ENCODE measurements around the gene TBC1D1. TPM values are rescaled to one million over a fixed set of nuclear protein-coding genes. Genes with fewer than 3 reads are reported as not detected.
"Not testable (repeated sequence)": the region's sequence is repeated elsewhere in the genome, so short reads cannot be mapped to it uniquely, and the experiment has no call there.

TBC1D1 gene
- total RNA-seq, 1 donor from 2014 or later, result 47.1 TPM

DNA sequence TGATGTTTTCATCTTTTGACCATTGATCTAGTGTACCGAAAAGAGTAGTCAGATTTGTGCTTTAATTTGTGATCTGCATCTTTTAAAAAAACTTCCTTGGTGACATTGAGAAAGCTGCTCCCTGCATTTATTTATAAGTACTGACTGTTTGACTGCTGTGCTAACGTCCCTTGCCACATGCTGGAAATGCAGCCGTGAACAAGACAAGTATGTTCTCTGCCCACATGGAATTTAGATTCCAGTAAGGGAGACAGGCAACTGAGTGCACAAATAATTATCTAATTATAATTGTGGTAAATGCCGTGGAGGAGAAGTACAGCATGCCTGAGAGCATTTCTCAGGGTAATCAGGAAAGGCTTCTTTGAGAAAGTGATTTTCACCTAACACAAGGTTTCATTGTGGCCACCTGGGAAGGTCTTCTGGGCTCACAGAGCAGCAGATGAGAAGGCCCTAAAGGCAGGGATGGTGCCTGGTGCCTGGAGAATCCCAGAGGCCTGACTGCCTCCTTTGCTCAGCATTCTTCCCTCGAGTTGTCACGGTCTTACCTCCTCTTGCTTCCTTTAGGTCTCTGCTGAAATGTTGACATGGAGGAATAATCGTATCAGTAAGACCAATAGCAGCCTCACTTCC lies 125.1 kb downstream of the TBC1D1 start:
- Histone ChIP-seq H3K4me3 (ENCODE audit: low read depth, low read length) (no peak overlapping the region), H3K27me3 (ENCODE audit: control insufficient read depth, insufficient read depth, low read length) (no peaks in the 10 kb centered on the region), H3K36me3 (ENCODE audit: control insufficient read depth, insufficient read depth, low read length) (peaks cover 1% of the 10 kb centered on the region)
- FAIRE-seq (no peak), DNase-seq (ENCODE audit: low read depth) (no peak)
- no peak for TF ChIP-seq CTCF (IDR thresholded peaks at IDR 0.05; ENCODE audit: insufficient read depth, low read length, severe bottlenecking)

DNA sequence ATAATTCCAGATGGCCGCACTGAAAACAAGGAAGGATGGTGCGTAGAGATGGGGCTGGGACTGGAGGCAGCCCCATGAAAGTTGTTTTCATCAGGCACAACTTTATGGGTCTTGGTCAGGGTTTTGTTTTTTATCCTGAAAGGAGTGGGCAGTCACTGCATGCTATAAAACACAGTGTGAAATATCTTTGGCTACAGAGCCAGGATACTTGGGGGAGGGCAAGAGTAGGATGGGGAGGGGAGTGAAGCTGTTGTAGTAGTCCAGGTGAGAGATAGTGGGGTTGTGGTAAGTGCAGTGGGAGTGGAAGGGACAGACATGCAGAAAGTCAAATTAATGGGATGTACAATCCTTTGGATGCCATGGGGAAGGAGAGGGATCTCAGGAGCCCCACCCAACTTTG lies 125.8 kb downstream of the TBC1D1 start:
- FAIRE-seq (no peak), DNase-seq (ENCODE audit: low read depth) (no peak)
- H3K27me3 ChIP-seq (ENCODE audit: control insufficient read depth, insufficient read depth, low read length), result no peaks in the 10 kb centered on the region
- no peak overlapping the region for H3K4me3 ChIP-seq (ENCODE audit: low read depth, low read length)
- no peak for TF ChIP-seq CTCF (IDR thresholded peaks at IDR 0.05; ENCODE audit: insufficient read depth, low read length, severe bottlenecking)
- H3K36me3 ChIP-seq (ENCODE audit: control insufficient read depth, insufficient read depth, low read length), result peaks cover 1% of the 10 kb centered on the region

GRCh38 chr4:38017609-38018008 lies 126.7 kb downstream of the TBC1D1 start:
- no peak overlapping the region for H3K4me3 ChIP-seq (ENCODE audit: low read depth, low read length)
- no peak for DNase-seq (ENCODE audit: low read depth)
- H3K27me3 ChIP-seq (ENCODE audit: control insufficient read depth, insufficient read depth, low read length), result no peaks in the 10 kb centered on the region
- H3K36me3 ChIP-seq (ENCODE audit: control insufficient read depth, insufficient read depth, low read length), result peaks cover 1% of the 10 kb centered on the region
- no peak for TF ChIP-seq CTCF (IDR thresholded peaks at IDR 0.05; ENCODE audit: insufficient read depth, low read length, severe bottlenecking)
- no peak for FAIRE-seq

GRCh38 chr4:38020386-38020785 lies 129.5 kb downstream of the TBC1D1 start:
- no peak for DNase-seq (ENCODE audit: low read depth)
- TF ChIP-seq CTCF (IDR thresholded peaks at IDR 0.05; ENCODE audit: insufficient read depth, low read length, severe bottlenecking), result no peak
- no peaks in the 10 kb centered on the region for H3K27me3 ChIP-seq (ENCODE audit: control insufficient read depth, insufficient read depth, low read length)
- H3K36me3 ChIP-seq (ENCODE audit: control insufficient read depth, insufficient read depth, low read length), result peaks cover 1% of the 10 kb centered on the region
- no peak for FAIRE-seq
- H3K4me3 ChIP-seq (ENCODE audit: low read depth, low read length), result no peak overlapping the region

DNA sequence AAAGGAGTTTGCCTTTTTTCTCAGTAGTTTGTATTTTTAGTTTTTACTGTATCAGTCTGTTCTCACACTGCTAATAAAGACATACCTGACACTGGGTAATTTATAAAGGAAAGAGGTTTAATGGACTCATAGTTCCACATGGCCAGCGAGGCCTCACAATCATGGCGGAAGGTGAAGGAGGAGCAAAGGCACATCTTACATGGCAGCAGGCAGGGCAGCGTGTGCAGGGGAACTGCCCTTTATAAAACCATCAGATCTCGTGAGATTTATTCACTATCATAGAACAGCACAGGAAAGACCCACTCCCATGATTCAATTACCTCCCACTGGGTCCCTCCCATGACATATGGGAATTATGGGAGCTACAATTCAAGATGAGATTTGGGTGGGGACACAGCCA lies 130.1 kb downstream of the TBC1D1 start:
- H3K27me3 ChIP-seq (ENCODE audit: control insufficient read depth, insufficient read depth, low read length); FAIRE-seq; H3K4me3 ChIP-seq (ENCODE audit: low read depth, low read length); H3K36me3 ChIP-seq (ENCODE audit: control insufficient read depth, insufficient read depth, low read length); DNase-seq (ENCODE audit: low read depth): not testable (repeated sequence)

DNA sequence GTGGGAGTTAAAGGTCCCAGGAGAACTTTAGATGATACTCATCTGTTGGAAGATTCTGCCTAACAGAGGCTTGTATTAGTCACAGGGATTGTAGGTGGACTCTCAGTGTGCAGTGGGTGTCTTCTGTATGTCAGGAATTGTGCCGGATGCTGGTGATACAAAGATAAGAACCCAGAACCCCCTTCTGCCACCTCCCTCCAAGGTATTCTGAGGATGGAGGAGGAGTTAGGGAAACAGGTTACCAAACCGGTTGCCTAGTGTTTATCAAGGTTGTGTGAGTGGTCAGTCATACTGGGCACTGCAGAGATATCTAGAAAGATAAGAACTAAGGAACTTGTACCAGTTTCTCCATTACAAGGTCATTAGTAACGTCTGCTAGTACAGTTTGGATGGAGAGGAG lies 130.9 kb downstream of the TBC1D1 start:
- H3K36me3 ChIP-seq (ENCODE audit: control insufficient read depth, insufficient read depth, low read length), result peaks cover 1% of the 10 kb centered on the region
- DNase-seq (ENCODE audit: low read depth), result no peak
- no peaks in the 10 kb centered on the region for H3K27me3 ChIP-seq (ENCODE audit: control insufficient read depth, insufficient read depth, low read length)
- TF ChIP-seq CTCF (IDR thresholded peaks at IDR 0.05; ENCODE audit: insufficient read depth, low read length, severe bottlenecking), result no peak
- no peak overlapping the region for H3K4me3 ChIP-seq (ENCODE audit: low read depth, low read length)
- FAIRE-seq, result no peak
